Trophoblast cell (in vitro differentiated cells and primary cell): ENCODE results near the gene THAP4.

Experiments used
- DNase-seq, 2 donors: peaks; one replicate each; pipeline ENCODE4 v3.0.0-alpha.2; 2016
- H2AFZ ChIP-seq: 2 replicates; pipeline ENCODE4 v1.6.1; 2013; ENCODE audit warnings: low read length, moderate library complexity, mild to moderate bottlenecking; ENCODE audit not compliant: insufficient read depth, poor library complexity
- H2AK5ac ChIP-seq: 2 replicates; pipeline ENCODE4 v1.6.1; 2013; ENCODE audit warnings: mild to moderate bottlenecking, low read length
- H2BK120ac ChIP-seq: 2 replicates; pipeline ENCODE4 v1.6.1; 2013; ENCODE audit warnings: low read length, mild to moderate bottlenecking, moderate library complexity; ENCODE audit not compliant: insufficient read depth, poor library complexity
- H2BK12ac ChIP-seq: 2 replicates; pipeline ENCODE4 v1.6.1; 2013; ENCODE audit warnings: mild to moderate bottlenecking, low read length, moderate library complexity
- H2BK5ac ChIP-seq: 2 replicates; pipeline ENCODE4 v1.6.1; 2013; ENCODE audit warnings: low read length, low read depth, moderate library complexity, mild to moderate bottlenecking; ENCODE audit not compliant: poor library complexity
- H3K14ac ChIP-seq: 2 replicates; pipeline ENCODE4 v1.6.1; 2013; ENCODE audit warnings: mild to moderate bottlenecking, low read length
- H3K18ac ChIP-seq: 2 replicates; pipeline ENCODE4 v1.6.1; 2013; ENCODE audit warnings: mild to moderate bottlenecking, low read length
- H3K23ac ChIP-seq: 2 replicates; pipeline ENCODE4 v1.6.1; 2013; ENCODE audit warnings: low read length
- H3K27ac ChIP-seq: 2 replicates; pipeline ENCODE4 v1.5.1; 2013; ENCODE audit warnings: low read depth, mild to moderate bottlenecking, inconsistent platforms, low read length, moderate library complexity
- H3K27me3 ChIP-seq: 2 replicates; pipeline ENCODE4 v1.6.1; 2013; ENCODE audit warnings: inconsistent platforms, mild to moderate bottlenecking, low read length, moderate library complexity; ENCODE audit not compliant: insufficient read depth
- H3K36me3 ChIP-seq, 2 experiments: 1 replicate in 1 of 2; 2 replicates in 1 of 2; pipeline ENCODE4 v1.6.1; 2013; ENCODE audit warnings: low read length in 2 of 2, mild to moderate bottlenecking in 2 of 2, moderate library complexity in 1 of 2; ENCODE audit not compliant: insufficient read depth in 2 of 2, control insufficient read depth in 1 of 2
- H3K4ac ChIP-seq: 2 replicates; pipeline ENCODE4 v1.6.1; 2013; ENCODE audit warnings: low read depth, mild to moderate bottlenecking, low read length, moderate library complexity
- H3K4me1 ChIP-seq, 2 experiments: 1 replicate in 1 of 2; 2 replicates in 1 of 2; pipeline ENCODE4 v1.6.1; 2013; ENCODE audit warnings: low read length in 2 of 2, mild to moderate bottlenecking in 2 of 2, moderate library complexity in 1 of 2; ENCODE audit not compliant: insufficient read depth in 2 of 2, control insufficient read depth in 1 of 2
- H3K4me2 ChIP-seq: 2 replicates; pipeline ENCODE4 v1.6.1; 2013; ENCODE audit warnings: inconsistent platforms, mild to moderate bottlenecking, low read length, moderate library complexity
- H3K4me3 ChIP-seq: 2 replicates; pipeline ENCODE4 v1.5.1; 2013; ENCODE audit warnings: mild to moderate bottlenecking, low read depth, low read length, inconsistent platforms
- H3K79me1 ChIP-seq: one replicate; pipeline ENCODE4 v1.6.1; 2013; ENCODE audit warnings: low read length
- H3K79me2 ChIP-seq: 2 replicates; pipeline ENCODE4 v1.6.1; 2013; ENCODE audit warnings: low read length, mild to moderate bottlenecking; ENCODE audit not compliant: control insufficient read depth, insufficient read depth, poor library complexity
- H3K9ac ChIP-seq: 2 replicates; pipeline ENCODE4 v1.6.1; 2013; ENCODE audit warnings: mild to moderate bottlenecking, low read length
- H3K9me3 ChIP-seq: 2 replicates; pipeline ENCODE4 v1.6.1; 2013; ENCODE audit warnings: low read depth, mild to moderate bottlenecking, control low read depth, inconsistent platforms, low read length; ENCODE audit not compliant: insufficient read depth
- H4K12ac ChIP-seq: 2 replicates; pipeline ENCODE4 v1.6.1; 2013; ENCODE audit warnings: low read depth, mild to moderate bottlenecking, low read length, moderate library complexity
- H4K8ac ChIP-seq: 2 replicates; pipeline ENCODE4 v1.6.1; 2013; ENCODE audit warnings: low read depth, mild to moderate bottlenecking, low read length, moderate library complexity
- H4K91ac ChIP-seq: one replicate; pipeline ENCODE4 v1.6.1; 2013; ENCODE audit warnings: low read depth, mild to moderate bottlenecking, low read length, moderate library complexity
- WGBS: extraction: QIAGEN DNeasy Blood & Tissue Kit; methylation state at CpG from one replicate; pipeline ENCODE4 v1.1.7; 2013; ENCODE audit warnings: missing lambda C conversion rate; ENCODE audit not compliant: insufficient read length, insufficient coverage; ENCODE audit errors: extremely low coverage; 5-methylcytosine and 5-hydroxymethylcytosine counted together

The THAP4 gene

DNA sequence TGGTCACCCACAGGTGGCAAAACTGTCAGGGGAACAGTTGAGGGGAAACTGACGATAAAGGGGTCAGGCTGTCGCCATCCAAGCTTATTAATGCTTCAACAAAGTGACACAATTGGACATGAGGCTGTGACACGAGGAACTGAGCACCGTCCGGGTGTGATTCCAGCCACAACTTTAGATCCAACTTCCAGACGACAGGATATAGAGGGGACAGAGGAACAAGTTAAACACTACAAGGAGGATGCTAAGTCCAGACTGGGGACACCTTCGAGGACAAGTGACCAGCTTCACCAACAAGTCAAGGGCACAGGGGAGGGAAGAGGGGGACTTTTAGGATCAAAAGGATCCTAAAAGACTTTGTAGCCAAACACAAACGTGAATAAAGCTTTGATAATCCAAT lies 54.6 kb downstream of the THAP4 start:
- no peak overlapping the region for H3K27ac ChIP-seq
- H4K12ac ChIP-seq = no peak overlapping the region
- H2BK12ac ChIP-seq = no peak overlapping the region
- peaks cover 23% of the 10 kb centered on the region for H3K9me3 ChIP-seq
- H2BK120ac ChIP-seq = no peak overlapping the region
- H3K4me3 ChIP-seq = no peak overlapping the region
- no peaks in the 10 kb centered on the region for H3K79me1 ChIP-seq
- peaks cover 28 to 30% of the 10 kb centered on the region in 2 experiments for H3K36me3 ChIP-seq
- H3K4me1 ChIP-seq = peaks cover 0 to 6% of the 10 kb centered on the region in 2 experiments
- H4K8ac ChIP-seq = no peak overlapping the region
- no peak overlapping the region for H2AK5ac ChIP-seq
- H4K91ac ChIP-seq = no peak overlapping the region
- no peak for DNase-seq
- no peak overlapping the region for H3K23ac ChIP-seq
- no peak overlapping the region for H3K9ac ChIP-seq
- H3K27me3 ChIP-seq = no peaks in the 10 kb centered on the region
- H3K4me2 ChIP-seq = no peak overlapping the region
- WGBS = no CpG with 5 or more reads among the region's 8 CpGs
- H3K4ac ChIP-seq = no peak overlapping the region
- no peak overlapping the region for H3K18ac ChIP-seq
- no peak overlapping the region for H2AFZ ChIP-seq
- H3K79me2 ChIP-seq = no peaks in the 10 kb centered on the region
- no peak overlapping the region for H2BK5ac ChIP-seq
- no peak overlapping the region for H3K14ac ChIP-seq

DNA sequence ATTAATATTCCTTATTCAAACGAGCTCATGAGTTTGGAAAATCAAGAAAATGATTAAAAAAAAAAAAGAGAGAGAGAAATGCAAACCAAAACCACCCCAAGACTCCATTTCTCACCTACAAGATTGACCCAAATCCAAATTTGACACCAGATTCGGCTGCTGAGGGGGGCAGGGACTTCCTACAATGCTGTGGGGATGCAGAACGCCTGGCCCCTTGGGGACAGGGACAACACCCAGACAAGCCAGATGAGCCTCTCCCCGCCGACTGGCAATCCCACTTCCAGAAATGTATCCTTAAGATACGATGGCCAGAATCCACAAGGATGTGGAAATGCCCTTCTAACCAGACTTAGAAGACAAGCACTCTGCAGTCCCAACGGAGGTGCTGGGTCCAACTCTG lies 57.7 kb downstream of the THAP4 start:
- Histone ChIP-seq H3K27me3 (no peaks in the 10 kb centered on the region), H3K79me1 (no peaks in the 10 kb centered on the region), H3K4me1 (peaks cover 0 to under 1% of the 10 kb centered on the region in 2 experiments), H3K23ac (no peak overlapping the region), H2BK5ac (no peak overlapping the region), H3K9me3 (peaks cover 11% of the 10 kb centered on the region), H3K27ac (no peak overlapping the region), H2BK120ac (no peak overlapping the region), H4K8ac (no peak overlapping the region), H4K91ac (no peak overlapping the region), H2AK5ac (no peak overlapping the region), H3K36me3 (peaks cover 18 to 19% of the 10 kb centered on the region in 2 experiments), H3K4me2 (no peak overlapping the region), H3K14ac (no peak overlapping the region), H3K4me3 (no peak overlapping the region), H3K18ac (no peak overlapping the region), H3K79me2 (no peaks in the 10 kb centered on the region), H2AFZ (no peak overlapping the region), H2BK12ac (no peak overlapping the region), H3K4ac (no peak overlapping the region), H4K12ac (no peak overlapping the region), H3K9ac (no peak overlapping the region)
- DNase-seq = no peak
- WGBS = no CpG with 5 or more reads among the region's 7 CpGs

DNA sequence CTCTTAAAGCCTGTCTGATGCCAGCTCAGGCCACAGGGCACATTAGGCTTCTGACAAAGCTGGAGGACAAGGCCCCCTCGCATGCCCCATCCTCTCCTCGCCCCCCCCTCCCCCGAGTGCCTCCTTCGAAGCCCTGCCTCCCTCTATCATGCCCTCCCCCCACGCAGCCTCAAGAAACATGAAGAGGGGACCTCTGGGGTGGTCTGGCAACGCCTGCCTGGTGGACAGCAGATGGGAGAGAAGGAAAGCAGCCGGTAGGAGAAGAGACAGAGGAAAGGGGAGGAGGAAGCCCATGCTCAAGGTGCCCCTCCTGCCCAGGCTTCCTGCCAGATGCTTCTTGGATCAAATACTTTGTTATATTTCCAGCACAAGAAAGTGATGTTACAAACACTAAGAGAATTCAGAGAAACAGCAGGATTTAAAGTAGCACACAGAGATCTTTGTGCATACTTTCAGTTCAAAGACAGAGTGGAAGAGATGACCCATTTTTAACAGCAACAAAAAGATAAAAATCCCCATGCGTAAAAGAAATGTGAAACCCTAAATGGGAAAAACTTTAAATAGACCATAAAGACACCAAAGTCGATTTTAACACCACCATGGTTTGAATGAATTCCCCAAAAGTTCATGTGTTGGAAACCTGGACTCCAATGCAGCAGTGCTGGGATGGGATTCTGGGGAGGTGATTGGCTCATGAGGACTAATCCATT lies 59.4 kb downstream of the THAP4 start:
- H3K79me2 ChIP-seq = no peaks in the 10 kb centered on the region
- no peak overlapping the region for H2AK5ac ChIP-seq
- H3K14ac ChIP-seq = no peak overlapping the region
- H3K9me3 ChIP-seq = peaks cover 10% of the 10 kb centered on the region
- no peak for DNase-seq
- no peaks in the 10 kb centered on the region for H3K27me3 ChIP-seq
- H4K8ac ChIP-seq = no peak overlapping the region
- H3K4me3 ChIP-seq = no peak overlapping the region
- no peak overlapping the region for H4K12ac ChIP-seq
- H3K27ac ChIP-seq = no peak overlapping the region
- no peak overlapping the region for H2BK12ac ChIP-seq
- no CpG with 5 or more reads among the region's 9 CpGs for WGBS
- no peak overlapping the region for H3K23ac ChIP-seq
- H3K18ac ChIP-seq = no peak overlapping the region
- H2BK120ac ChIP-seq = no peak overlapping the region
- H3K4ac ChIP-seq = no peak overlapping the region
- no peak overlapping the region for H2AFZ ChIP-seq
- H3K9ac ChIP-seq = no peak overlapping the region
- H3K36me3 ChIP-seq = peaks cover 17 to 19% of the 10 kb centered on the region in 2 experiments
- no peak overlapping the region for H4K91ac ChIP-seq
- no peak overlapping the region for H2BK5ac ChIP-seq
- no peaks in the 10 kb centered on the region for H3K79me1 ChIP-seq
- H3K4me2 ChIP-seq = no peak overlapping the region
- no peaks in the 10 kb centered on the region for H3K4me1 ChIP-seq

DNA sequence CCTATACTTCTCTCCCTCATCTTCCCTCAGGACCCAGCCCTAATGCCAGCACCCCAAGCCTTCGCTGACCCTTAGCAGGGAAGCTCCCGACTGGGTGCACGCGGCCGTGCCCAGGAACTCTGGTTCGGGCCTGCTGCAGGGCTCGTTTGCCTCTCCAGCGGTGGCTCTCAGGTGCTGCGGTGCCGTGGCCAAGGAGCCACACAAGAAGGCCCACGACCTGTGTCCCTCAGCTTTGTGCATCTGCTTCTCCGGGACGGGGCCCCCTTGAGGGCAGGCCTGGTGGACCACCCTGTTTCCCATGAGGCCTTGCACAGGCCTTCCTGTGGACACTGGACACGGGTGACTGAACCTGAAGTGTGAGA lies 60.7 kb downstream of the THAP4 start:
- Histone ChIP-seq H4K8ac (no peak overlapping the region), H3K36me3 (peaks cover 25 to 27% of the 10 kb centered on the region in 2 experiments), H3K18ac (no peak overlapping the region), H3K79me2 (no peaks in the 10 kb centered on the region), H4K12ac (no peak overlapping the region), H3K4me2 (no peak overlapping the region), H3K4me3 (no peak overlapping the region), H4K91ac (no peak overlapping the region), H2BK120ac (no peak overlapping the region), H3K9ac (no peak overlapping the region), H3K79me1 (no peaks in the 10 kb centered on the region), H3K14ac (no peak overlapping the region), H2BK5ac (no peak overlapping the region), H3K4me1 (no peaks in the 10 kb centered on the region), H3K4ac (no peak overlapping the region), H2AFZ (no peak overlapping the region), H2BK12ac (no peak overlapping the region), H3K27ac (no peak overlapping the region), H3K9me3 (peaks cover 5% of the 10 kb centered on the region), H3K27me3 (no peaks in the 10 kb centered on the region), H2AK5ac (no peak overlapping the region), H3K23ac (no peak overlapping the region)
- WGBS = no CpG with 5 or more reads among the region's 14 CpGs
- no peak for DNase-seq
